ENCODE results near the gene LPO. TPM values are rescaled to one million over a fixed set of nuclear protein-coding genes. Genes with fewer than 3 reads are reported as not detected.
A peak's percentile ranks its signal among the peaks of the same experiment; 100 is the strongest.

The LPO gene
- total RNA-seq, 2 experiments from 2014 or later = not detected

DNA sequence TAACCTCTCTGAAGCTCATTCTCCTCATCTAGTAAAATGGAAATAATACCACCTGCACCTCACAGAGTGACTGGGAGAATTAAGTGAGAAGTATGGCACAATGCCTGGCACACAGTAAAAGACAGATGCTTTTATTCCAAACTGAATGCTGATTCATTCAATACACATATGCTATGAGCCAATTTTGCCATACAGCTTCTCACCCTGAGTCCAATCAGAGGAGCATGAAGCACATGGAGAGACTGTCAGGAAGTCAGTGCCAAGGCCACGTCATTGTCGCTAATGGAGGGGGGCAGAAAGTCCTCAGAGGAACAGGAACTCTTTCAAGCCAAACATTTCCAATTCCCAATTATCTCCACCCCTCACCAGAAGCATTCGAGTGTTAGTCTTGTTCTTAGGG lies 30.9 kb upstream of the LPO start:
- intact Hi-C loops (cut with micrococcal nuclease) = no loop called here
- Mint-ChIP-seq H3K27ac (no peak overlapping the region), H3K36me3 (ENCODE audit: low read depth) (peaks cover 10% of the 10 kb centered on the region), H3K4me1 (ENCODE audit: low read depth) (no peaks in the 10 kb centered on the region), H3K9me3 (no peaks in the 10 kb centered on the region), H3K27me3 (ENCODE audit: low read depth) (no peaks in the 10 kb centered on the region), H3K4me3 (no peak overlapping the region)
- no peak for DNase-seq
- CTCF ChIA-PET = no interaction called here

DNA sequence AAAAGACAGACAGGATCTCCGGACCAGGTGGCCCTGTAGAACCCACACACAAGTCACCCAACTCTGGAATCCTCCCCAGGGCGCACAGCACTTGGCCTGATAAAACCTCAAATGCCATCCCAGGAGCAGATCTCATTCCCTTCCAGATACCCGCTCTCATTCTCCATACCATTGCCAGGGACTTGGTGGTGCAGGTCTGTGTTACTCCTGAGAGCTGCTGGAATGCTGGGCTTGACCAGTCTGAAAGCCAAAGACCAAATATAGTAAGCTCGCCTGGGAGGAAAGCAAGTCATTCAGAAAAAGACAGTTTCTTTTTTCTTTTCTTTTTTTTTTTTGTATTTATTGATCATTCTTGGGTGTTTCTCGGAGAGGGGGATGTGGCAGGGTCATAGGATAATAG lies 30.0 kb upstream of the LPO start:
- H3K9me3 Mint-ChIP-seq = no peaks in the 10 kb centered on the region
- no peaks in the 10 kb centered on the region for H3K27me3 Mint-ChIP-seq (ENCODE audit: low read depth)
- no peak overlapping the region for H3K4me3 Mint-ChIP-seq
- no peak overlapping the region for H3K27ac Mint-ChIP-seq
- no peaks in the 10 kb centered on the region for H3K4me1 Mint-ChIP-seq (ENCODE audit: low read depth)
- intact Hi-C loops (cut with micrococcal nuclease) = no loop called here
- no peak for DNase-seq
- CTCF ChIA-PET = no interaction called here
- H3K36me3 Mint-ChIP-seq (ENCODE audit: low read depth) = peaks cover 13% of the 10 kb centered on the region

GRCh38 chr17:58210922-58211321 lies 27.5 kb upstream of the LPO start:
- CTCF ChIA-PET = no interaction called here
- DNase-seq = no peak
- no peak overlapping the region for H3K27ac Mint-ChIP-seq
- H3K27me3 Mint-ChIP-seq (ENCODE audit: low read depth) = no peaks in the 10 kb centered on the region
- no peak overlapping the region for H3K4me3 Mint-ChIP-seq
- H3K9me3 Mint-ChIP-seq = no peaks in the 10 kb centered on the region
- H3K4me1 Mint-ChIP-seq (ENCODE audit: low read depth) = no peaks in the 10 kb centered on the region
- intact Hi-C loops (cut with micrococcal nuclease) = no loop called here
- peaks cover 18% of the 10 kb centered on the region for H3K36me3 Mint-ChIP-seq (ENCODE audit: low read depth)

DNA sequence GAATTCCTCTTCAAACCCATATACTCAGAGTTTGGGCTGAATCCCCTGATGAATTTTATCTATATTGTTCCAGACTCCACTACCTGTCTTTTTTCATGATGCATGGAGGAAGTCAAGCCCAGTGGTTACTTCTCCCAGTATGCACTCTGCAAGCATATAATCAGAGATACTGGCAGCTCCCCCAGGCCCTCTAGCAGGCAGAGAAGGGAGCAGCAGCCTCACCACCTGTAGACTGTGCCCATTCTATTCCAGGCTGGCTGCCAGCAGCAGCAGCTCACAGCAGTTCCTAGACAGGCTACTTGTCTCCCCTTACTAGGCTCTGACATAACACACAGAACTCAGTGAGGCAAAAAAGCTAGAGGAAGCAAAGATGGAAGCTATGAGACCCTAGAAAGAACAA lies 22.7 kb upstream of the LPO start:
- Mint-ChIP-seq H3K9me3 (no peaks in the 10 kb centered on the region), H3K4me1 (ENCODE audit: low read depth) (peaks cover 23% of the 10 kb centered on the region), H3K27me3 (ENCODE audit: low read depth) (no peaks in the 10 kb centered on the region), H3K36me3 (ENCODE audit: low read depth) (peaks cover 14% of the 10 kb centered on the region), H3K4me3 (no peak overlapping the region), H3K27ac (no peak overlapping the region)
- CTCF ChIA-PET = interaction anchor here (1.5 to 4.6 kb wide), 3 partner anchors 15 to 43 kb away, joined by 3 to 23 read pairs (median 4); no protein-coding TSS in a partner anchor
- intact Hi-C loops (cut with micrococcal nuclease) = loop anchor here (5.0 kb wide), 1 partner anchor 208 kb away; the partner anchor contains the start of gene SRSF1
- no peak for DNase-seq

GRCh38 chr17:58217766-58218165 lies 20.6 kb upstream of the LPO start:
- peak overlapping the region; percentile 22 for H3K4me3 Mint-ChIP-seq
- CTCF ChIA-PET = interaction anchor here (4.6 kb wide), 1 partner anchor 17 kb away, joined by 23 read pairs; no protein-coding TSS in a partner anchor
- DNase-seq = no peak
- intact Hi-C loops (cut with micrococcal nuclease) = loop anchor here (2.0 to 5.0 kb wide), 2 partner anchors 135 to 210 kb away; partner anchors contain the start of genes DYNLL2 and SRSF1
- H3K4me1 Mint-ChIP-seq (ENCODE audit: low read depth) = peaks cover 23% of the 10 kb centered on the region
- H3K27ac Mint-ChIP-seq = no peak overlapping the region
- H3K36me3 Mint-ChIP-seq (ENCODE audit: low read depth) = peaks cover 11% of the 10 kb centered on the region
- no peaks in the 10 kb centered on the region for H3K27me3 Mint-ChIP-seq (ENCODE audit: low read depth)
- no peaks in the 10 kb centered on the region for H3K9me3 Mint-ChIP-seq

DNA sequence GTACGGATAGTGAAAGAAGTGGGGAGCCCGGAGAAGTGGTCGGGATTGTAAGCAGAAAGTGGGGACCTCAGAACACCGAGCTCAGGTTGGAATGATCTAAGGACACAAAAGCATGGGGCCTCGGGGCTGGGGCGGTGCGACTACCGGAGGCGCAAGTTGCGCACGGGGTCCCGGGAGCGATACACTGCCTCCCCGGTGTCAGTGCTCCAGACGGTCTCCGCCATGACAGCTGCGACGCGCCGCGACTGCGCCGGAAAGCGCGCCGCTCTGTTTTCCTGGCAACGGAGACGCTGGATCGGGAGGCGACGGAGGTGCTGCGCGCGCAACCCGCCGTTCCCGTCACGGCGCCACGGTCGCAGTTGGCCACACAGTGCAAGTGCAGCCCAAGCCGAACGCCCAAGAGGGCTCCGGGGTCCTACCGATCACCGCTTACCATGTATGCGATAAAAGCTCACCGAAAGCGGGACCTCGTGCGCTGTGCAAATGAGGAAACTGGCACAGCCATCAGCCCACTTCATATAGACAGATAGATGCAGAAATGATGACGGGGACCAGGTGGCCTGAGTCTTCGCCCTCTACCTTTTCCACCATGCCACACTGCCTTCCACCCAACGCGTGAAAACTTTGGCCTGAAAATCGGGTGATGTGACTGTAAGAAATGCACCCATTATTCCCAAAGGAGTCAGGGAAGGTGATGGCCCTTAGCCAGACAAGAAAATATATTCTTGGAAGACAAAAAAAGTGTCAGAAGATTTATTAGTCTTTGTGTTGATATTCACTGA lies 19.2 kb upstream of the LPO start, which contains the start of gene MKS1:
MKS1 (minus strand) TSS at position 249 of the 782 bp plus-strand sequence; CDS start at position 224, 25 bp downstream.
- CTCF ChIA-PET = interaction anchor here (1.4 to 1.8 kb wide), 2 partner anchors 19 to 31 kb away, joined by 5 to 7 read pairs; no protein-coding TSS in a partner anchor
- peak; percentile 97 for DNase-seq

GRCh38 chr17:58219789-58220183 lies 18.6 kb upstream of the LPO start:
- H3K36me3 Mint-ChIP-seq (ENCODE audit: low read depth) = peaks cover 6% of the 10 kb centered on the region
- no peaks in the 10 kb centered on the region for H3K27me3 Mint-ChIP-seq (ENCODE audit: low read depth)
- H3K4me1 Mint-ChIP-seq (ENCODE audit: low read depth) = peaks cover 30% of the 10 kb centered on the region
- H3K27ac Mint-ChIP-seq = peak overlapping the region; percentile 92
- CTCF ChIA-PET = interaction anchor here (0.9 to 1.8 kb wide), 3 partner anchors 20 to 30 kb away, joined by 5 to 7 read pairs (median 5); no protein-coding TSS in a partner anchor
- peak overlapping the region; percentile 82 for H3K4me3 Mint-ChIP-seq
- DNase-seq = no peak
- intact Hi-C loops (cut with micrococcal nuclease) = loop anchor here (1.0 to 5.0 kb wide), 3 partner anchors 137 to 299 kb away; partner anchors contain the start of genes DYNLL2 and SRSF1
- no peaks in the 10 kb centered on the region for H3K9me3 Mint-ChIP-seq

More for the DNA sequence above, 19.2 kb upstream of the LPO start, which contains the start of gene MKS1:
- Mint-ChIP-seq H3K4me1 (ENCODE audit: low read depth) (peaks cover 25% of the 10 kb centered on the region), H3K4me3 (peak within 1 kb of the TSS; percentile 82), H3K27ac (peak within 1 kb of the TSS; percentile 92), H3K27me3 (ENCODE audit: low read depth) (no peaks in the 10 kb centered on the region), H3K36me3 (ENCODE audit: low read depth) (peaks cover 6% of the 10 kb centered on the region), H3K9me3 (no peaks in the 10 kb centered on the region)
- intact Hi-C loops (cut with micrococcal nuclease) = loop anchor here (1.0 to 5.0 kb wide), 3 partner anchors 136 to 299 kb away; partner anchors contain the start of genes DYNLL2 and SRSF1

- no peaks in the 10 kb centered on the region for H3K9me3 Mint-ChIP-seq
- H3K36me3 Mint-ChIP-seq (ENCODE audit: low read depth) = no peaks in the 10 kb centered on the region
- DNase-seq = no peak
- H3K4me1 Mint-ChIP-seq (ENCODE audit: low read depth) = peaks cover 14% of the 10 kb centered on the region
- H3K27me3 Mint-ChIP-seq (ENCODE audit: low read depth) = peaks cover 4% of the 10 kb centered on the region
- no peak overlapping the region for H3K4me3 Mint-ChIP-seq
- CTCF ChIA-PET = interaction anchor here (1.7 kb wide), 1 partner anchor 24 kb away, joined by 7 read pairs; no protein-coding TSS in a partner anchor
- no peak overlapping the region for H3K27ac Mint-ChIP-seq
- intact Hi-C loops (cut with micrococcal nuclease) = no loop called here
Observed at GRCh38 chr17:58224315-58224714, 14.1 kb upstream of the LPO start.

GRCh38 chr17:58227733-58228132 lies 10.7 kb upstream of the LPO start:
- no peak overlapping the region for H3K4me3 Mint-ChIP-seq
- CTCF ChIA-PET = interaction anchor here (1.0 kb wide), 1 partner anchor 22 kb away, joined by 3 read pairs; no protein-coding TSS in a partner anchor
- H3K4me1 Mint-ChIP-seq (ENCODE audit: low read depth) = peaks cover 7% of the 10 kb centered on the region
- peaks cover 4% of the 10 kb centered on the region for H3K27me3 Mint-ChIP-seq (ENCODE audit: low read depth)
- DNase-seq = no peak
- H3K9me3 Mint-ChIP-seq = no peaks in the 10 kb centered on the region
- no peak overlapping the region for H3K27ac Mint-ChIP-seq
- intact Hi-C loops (cut with micrococcal nuclease) = no loop called here
- no peaks in the 10 kb centered on the region for H3K36me3 Mint-ChIP-seq (ENCODE audit: low read depth)

- no peaks in the 10 kb centered on the region for H3K9me3 Mint-ChIP-seq
- H3K4me1 Mint-ChIP-seq (ENCODE audit: low read depth) = peaks cover 7% of the 10 kb centered on the region
- peak overlapping the region; percentile 41 for H3K27ac Mint-ChIP-seq
- DNase-seq = no peak
- H3K36me3 Mint-ChIP-seq (ENCODE audit: low read depth) = no peaks in the 10 kb centered on the region
- CTCF ChIA-PET = no interaction called here
- H3K4me3 Mint-ChIP-seq = no peak overlapping the region
- peaks cover 4% of the 10 kb centered on the region for H3K27me3 Mint-ChIP-seq (ENCODE audit: low read depth)
- intact Hi-C loops (cut with micrococcal nuclease) = no loop called here
Observed at GRCh38 chr17:58228679-58229078, 9.7 kb upstream of the LPO start.

DNA sequence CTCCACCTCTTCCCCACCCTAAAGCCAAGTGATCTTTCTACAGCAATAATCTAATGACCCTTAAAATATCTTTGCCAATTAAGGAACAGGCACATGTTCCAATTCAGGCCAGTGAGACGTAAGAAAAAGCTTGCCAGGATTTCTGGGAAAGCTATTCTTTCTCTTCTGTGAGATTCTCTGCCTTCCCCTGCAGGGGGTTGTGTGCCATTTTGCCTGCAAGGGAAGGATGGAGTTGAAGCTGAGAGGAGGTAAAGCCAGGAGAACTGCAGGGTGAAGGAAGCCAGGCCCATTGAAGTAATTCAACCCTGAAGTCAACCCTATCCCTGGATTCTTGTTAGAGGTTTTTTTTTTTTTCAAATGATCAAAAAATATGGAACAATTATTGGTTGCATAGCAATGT lies 9.0 kb upstream of the LPO start:
- no peak for DNase-seq
- Mint-ChIP-seq H3K27me3 (ENCODE audit: low read depth) (peaks cover 6% of the 10 kb centered on the region), H3K27ac (no peak overlapping the region), H3K4me3 (no peak overlapping the region), H3K4me1 (ENCODE audit: low read depth) (peaks cover 3% of the 10 kb centered on the region), H3K36me3 (ENCODE audit: low read depth) (no peaks in the 10 kb centered on the region), H3K9me3 (no peaks in the 10 kb centered on the region)
- intact Hi-C loops (cut with micrococcal nuclease) = no loop called here
- CTCF ChIA-PET = interaction anchor here (1.0 kb wide), 2 partner anchors 29 to 62 kb away, joined by 4 to 6 read pairs; no protein-coding TSS in a partner anchor

DNA sequence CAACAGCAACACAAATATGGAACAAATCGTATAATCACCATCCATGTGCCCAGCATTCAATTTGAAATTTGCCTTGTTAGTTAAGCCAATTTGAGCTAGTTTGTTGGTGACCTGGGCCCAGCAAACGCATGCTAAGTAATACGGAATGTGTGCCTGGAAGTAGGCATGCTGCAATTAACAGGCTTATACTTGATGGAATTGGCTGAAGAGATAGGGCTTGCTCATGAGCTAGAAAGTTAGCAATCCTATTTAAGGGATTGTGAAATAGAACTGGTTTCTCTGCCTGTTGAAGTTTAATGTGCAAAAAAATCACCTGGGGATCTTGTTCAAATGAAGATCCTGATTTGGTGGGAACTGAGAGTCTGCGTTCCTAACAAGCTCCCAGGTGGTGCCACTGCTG lies 8.5 kb upstream of the LPO start:
- Mint-ChIP-seq H3K4me3 (no peak overlapping the region), H3K36me3 (ENCODE audit: low read depth) (no peaks in the 10 kb centered on the region), H3K9me3 (no peaks in the 10 kb centered on the region), H3K4me1 (ENCODE audit: low read depth) (no peaks in the 10 kb centered on the region), H3K27ac (no peak overlapping the region), H3K27me3 (ENCODE audit: low read depth) (peaks cover 8% of the 10 kb centered on the region)
- DNase-seq = no peak
- CTCF ChIA-PET = interaction anchor here (1.0 to 1.5 kb wide), 3 partner anchors 20 to 62 kb away, joined by 4 to 7 read pairs (median 6); no protein-coding TSS in a partner anchor
- intact Hi-C loops (cut with micrococcal nuclease) = no loop called here

All from activated naive CD4-positive, alpha-beta T cell treated with anti-CD3 and anti-CD28 coated beads for 36 hours (primary cell).